Central memory CD8-positive, alpha-beta T cell (primary cell): ENCODE results near the gene SLC4A1.

ENCODE experiments used
- ATAC-seq: fragments of 150-1000 bp; cut with Tn5 transposase; replicated peaks from 2 replicates; pipeline ENCODE4 v1.10.0; 2022; ENCODE audit warnings: mild to moderate bottlenecking, moderate FRiP score, moderate number of reproducible peaks; ENCODE audit not compliant: poor library complexity, severe bottlenecking; ENCODE audit errors: extremely low read depth
- DNase-seq, 2 donors: peaks; one replicate each; pipeline ENCODE4 v3.0.0; 2021; ENCODE audit warnings: low spot score in 2 of 2
- H3K27ac Mint-ChIP-seq: one replicate; pipeline ENCODE4 v1.8.0; 2022; ENCODE audit warnings: low read depth, mild to moderate bottlenecking, moderate library complexity, mixed read lengths
- H3K27me3 Mint-ChIP-seq: one replicate; pipeline ENCODE4 v1.8.0; 2022; ENCODE audit warnings: mixed read lengths
- H3K36me3 Mint-ChIP-seq: one replicate; pipeline ENCODE4 v1.8.0; 2022; ENCODE audit warnings: mild to moderate bottlenecking, moderate library complexity, mixed read lengths; ENCODE audit not compliant: insufficient read depth
- H3K4me1 Mint-ChIP-seq: one replicate; pipeline ENCODE4 v1.8.0; 2022; ENCODE audit warnings: mixed read lengths
- H3K4me3 Mint-ChIP-seq: one replicate; pipeline ENCODE4 v1.8.0; 2022; ENCODE audit warnings: mild to moderate bottlenecking, moderate library complexity, mixed read lengths
- H3K9me3 Mint-ChIP-seq: one replicate; pipeline ENCODE4 v1.8.0; 2022; ENCODE audit warnings: mixed read lengths

SLC4A1 gene

DNA sequence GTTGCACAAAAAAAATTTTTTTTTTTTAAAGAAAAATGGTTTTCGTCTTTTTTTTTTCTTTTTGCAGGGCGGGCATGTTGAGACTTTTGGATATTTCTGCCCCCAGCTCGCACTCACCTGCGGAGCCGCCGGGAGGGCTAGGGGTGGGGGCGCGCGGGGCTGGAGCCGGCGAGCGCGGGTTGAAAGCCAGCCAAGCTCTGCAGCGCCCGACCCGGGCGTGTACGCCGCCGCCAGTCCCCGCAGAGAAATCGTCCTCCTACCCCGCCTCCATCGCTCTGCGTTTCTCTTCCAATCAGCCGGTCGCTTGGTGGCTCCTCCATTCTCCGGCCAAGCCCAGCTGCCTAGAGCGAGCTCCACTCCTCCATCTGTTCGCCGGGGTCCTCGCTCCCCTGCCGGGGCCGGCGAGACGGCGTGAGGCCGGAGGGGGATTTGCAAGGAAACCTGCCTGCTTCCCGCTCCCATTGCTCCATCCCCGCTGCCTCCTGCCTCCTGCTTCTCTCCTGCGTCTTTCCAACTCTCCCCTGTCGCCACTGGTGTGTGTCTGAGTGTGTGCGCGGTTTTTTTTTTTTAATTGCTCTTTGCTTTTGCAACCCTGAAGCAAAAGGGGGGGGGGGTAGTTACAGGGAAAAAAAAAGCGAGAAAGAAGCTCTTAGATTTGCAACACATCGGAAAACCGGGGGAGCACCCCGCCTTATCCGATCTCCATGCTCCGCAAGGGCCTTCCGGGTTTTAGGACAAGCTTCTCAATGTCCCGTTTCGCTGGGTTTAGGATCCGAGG lies 46.7 kb downstream of the SLC4A1 start:
- DNase-seq (peak; percentile 44 to 48), ATAC-seq (peak; percentile 20)
- peak overlapping the region; percentile 99 for H3K27ac Mint-ChIP-seq
- no peaks in the 10 kb centered on the region for H3K27me3 Mint-ChIP-seq
- peaks cover 35% of the 10 kb centered on the region for H3K4me1 Mint-ChIP-seq
- H3K9me3 Mint-ChIP-seq, result no peaks in the 10 kb centered on the region
- H3K4me3 Mint-ChIP-seq, result peak overlapping the region; percentile 96
- peaks cover 37% of the 10 kb centered on the region for H3K36me3 Mint-ChIP-seq

DNA sequence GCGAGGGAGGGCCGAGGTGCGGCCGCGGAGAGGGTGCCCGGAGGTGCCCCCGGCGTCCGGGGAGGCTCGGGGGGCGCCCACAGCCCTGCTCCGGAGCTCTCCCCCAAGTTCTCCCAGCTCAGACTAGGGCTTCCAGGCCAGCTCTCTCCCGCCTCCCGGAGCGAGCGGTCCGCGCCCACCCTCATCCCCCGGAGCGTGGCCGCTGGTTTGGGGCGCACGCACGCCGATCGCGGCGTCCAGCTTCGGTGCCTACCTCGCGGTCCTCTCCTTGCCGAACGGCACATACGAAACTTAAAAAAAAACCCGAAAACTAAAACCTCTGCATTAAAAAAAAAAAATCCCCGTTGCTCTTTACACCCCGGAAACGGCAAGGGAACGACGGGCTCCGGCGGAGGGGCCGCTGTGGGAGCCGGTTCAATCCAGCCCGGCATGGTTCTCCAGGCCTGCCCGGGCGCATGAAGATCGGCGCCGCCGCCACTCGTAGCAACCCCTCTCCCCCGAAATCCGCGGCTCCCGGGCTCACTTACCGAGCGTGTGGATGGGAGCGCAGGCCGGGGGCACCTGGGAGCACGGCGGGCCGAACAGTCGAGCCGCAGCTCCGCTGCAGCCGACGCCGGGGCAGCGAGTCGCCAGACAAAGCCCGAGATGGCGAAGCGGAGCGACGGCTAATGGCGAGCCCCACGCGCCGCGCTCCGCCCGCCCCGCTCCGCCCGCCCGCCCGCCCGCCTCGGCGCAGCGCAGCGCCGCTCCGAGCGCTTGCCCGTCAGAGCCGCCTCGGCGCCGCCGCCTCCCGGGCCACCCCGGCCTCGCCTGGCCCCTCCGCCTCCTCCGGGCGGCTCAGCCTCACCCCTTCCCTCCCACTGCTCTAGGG lies 47.5 kb downstream of the SLC4A1 start:
- H3K4me3 Mint-ChIP-seq, result peak overlapping the region; percentile 96
- peaks cover 43% of the 10 kb centered on the region for H3K36me3 Mint-ChIP-seq
- H3K27me3 Mint-ChIP-seq, result no peaks in the 10 kb centered on the region
- peak; percentile 38 to 51 for DNase-seq
- H3K27ac Mint-ChIP-seq, result peak overlapping the region; percentile 99
- H3K9me3 Mint-ChIP-seq, result no peaks in the 10 kb centered on the region
- H3K4me1 Mint-ChIP-seq, result peaks cover 43% of the 10 kb centered on the region
- peak; percentile 41 for ATAC-seq

DNA sequence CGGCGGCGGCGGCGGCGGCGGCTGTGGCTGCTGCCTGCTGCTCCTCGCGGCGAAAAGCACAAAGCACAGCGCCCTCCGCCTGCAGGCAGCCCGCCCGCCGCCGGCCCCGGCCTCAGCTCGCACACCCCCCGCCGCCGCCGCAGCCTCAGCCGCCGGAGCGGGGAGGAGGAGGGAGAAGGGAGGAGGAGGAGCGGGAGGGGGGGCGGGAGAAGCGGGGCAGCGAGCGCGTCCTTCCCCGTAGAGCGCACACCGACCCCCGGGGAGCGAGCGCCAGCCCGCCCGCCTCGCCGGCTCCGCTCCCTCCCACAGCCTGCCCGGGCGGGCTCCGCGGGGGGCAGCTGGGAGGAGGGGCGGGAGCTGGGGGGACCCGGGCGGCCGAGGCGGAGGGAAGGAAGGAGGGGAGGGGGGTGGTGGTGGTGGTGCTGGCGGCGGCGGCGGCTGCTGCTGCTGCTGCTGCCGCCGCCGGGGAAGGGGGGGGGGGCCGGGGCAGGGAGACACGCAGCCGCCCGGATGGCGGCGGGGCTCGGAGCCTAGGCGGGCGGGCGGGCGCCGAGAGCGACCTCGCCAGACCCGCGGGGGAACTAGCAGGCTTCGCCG lies 48.2 kb downstream of the SLC4A1 start, which contains the start of gene UBTF:
TSS of gene UBTF (minus strand) at position 60 of the 597 bp plus-strand sequence. CDS start 1,446 bp downstream, outside the sequence.
- DNase-seq, result peak in 1 of 2 donors; percentile 63
- Mint-ChIP-seq H3K4me3 (peak within 1 kb of the TSS; percentile 96), H3K4me1 (peaks cover 51% of the 10 kb centered on the region), H3K27me3 (no peaks in the 10 kb centered on the region), H3K27ac (peak within 1 kb of the TSS; percentile 99), H3K9me3 (no peaks in the 10 kb centered on the region), H3K36me3 (peaks cover 48% of the 10 kb centered on the region)
- peak; percentile 33 for ATAC-seq

DNA sequence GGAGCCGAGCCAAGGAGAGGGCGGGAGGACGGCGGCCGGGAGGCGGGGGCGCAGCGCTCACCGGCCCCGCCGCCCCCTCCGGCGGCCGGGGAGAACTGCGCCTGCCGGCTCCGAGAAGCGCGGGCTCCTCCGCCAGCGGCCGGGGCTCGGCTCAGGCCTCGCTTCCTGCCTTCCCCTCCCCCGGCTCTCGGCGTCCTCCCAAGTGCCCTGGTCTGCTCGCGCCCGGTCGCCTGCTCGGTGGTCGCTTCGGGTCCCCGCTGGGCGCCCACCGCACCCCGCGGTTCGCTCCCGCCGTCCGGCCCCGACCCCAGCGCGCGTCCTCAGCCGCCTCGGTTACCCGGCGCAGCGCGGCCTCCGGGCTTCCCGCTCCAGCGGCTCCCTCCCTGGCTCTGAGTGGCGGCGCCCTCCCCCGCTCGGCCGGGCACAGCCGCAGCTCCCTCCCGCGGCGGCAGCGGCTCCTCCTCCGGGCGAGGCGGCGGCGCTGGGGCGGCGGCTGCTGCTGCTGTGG lies 48.8 kb downstream of the SLC4A1 start:
- peak overlapping the region; percentile 13 for H3K4me3 Mint-ChIP-seq
- peaks cover 50% of the 10 kb centered on the region for H3K36me3 Mint-ChIP-seq
- H3K27me3 Mint-ChIP-seq, result no peaks in the 10 kb centered on the region
- H3K27ac Mint-ChIP-seq, result no peak overlapping the region
- H3K4me1 Mint-ChIP-seq, result peaks cover 55% of the 10 kb centered on the region
- peak; percentile 49 for ATAC-seq
- DNase-seq, result peak; percentile 62 to 63
- no peaks in the 10 kb centered on the region for H3K9me3 Mint-ChIP-seq

DNA sequence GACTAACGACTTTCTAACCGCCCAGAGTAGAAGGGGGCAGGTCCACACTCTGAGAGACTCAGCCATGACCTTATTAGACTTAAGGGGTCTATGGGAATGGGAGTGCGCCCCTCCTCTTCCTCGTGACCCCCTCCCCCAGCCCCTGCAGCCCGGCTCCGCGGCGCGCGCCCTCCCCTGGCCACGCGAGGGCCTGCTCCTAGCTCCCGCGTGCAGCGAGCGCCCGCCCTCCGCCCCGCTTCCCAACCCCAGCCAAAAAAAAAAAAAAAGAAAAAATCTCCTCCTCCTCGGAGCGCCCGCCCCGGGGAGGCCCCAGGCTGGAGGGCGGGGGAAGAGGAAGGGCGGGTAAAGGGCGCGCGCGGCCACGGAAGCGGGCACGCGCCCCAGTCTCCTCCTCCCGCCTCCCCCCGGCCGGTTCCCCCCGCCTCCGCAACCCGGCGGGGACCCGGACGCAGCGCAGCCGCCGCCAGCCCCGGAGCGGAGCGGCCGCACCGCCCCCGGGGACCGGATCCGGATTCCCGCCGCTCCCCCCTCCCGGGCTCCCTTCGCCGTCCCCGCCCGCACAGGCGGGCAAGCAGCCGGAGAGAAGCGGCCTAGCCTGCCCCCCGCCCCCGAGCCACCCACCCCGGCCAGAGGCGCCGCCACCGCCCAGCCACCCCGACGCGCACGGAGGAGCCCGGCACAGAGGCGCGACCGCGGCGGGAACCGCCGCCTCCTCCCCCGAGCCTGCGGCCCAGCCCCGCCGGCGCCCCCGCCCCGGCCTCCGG lies 49.4 kb downstream of the SLC4A1 start:
- Mint-ChIP-seq H3K4me3 (peak overlapping the region; percentile 64), H3K4me1 (peaks cover 62% of the 10 kb centered on the region), H3K27me3 (no peaks in the 10 kb centered on the region), H3K36me3 (peaks cover 54% of the 10 kb centered on the region), H3K27ac (peak overlapping the region; percentile 78), H3K9me3 (no peaks in the 10 kb centered on the region)
- DNase-seq, result peak; percentile 72 to 82
- ATAC-seq, result peak; percentile 42

DNA sequence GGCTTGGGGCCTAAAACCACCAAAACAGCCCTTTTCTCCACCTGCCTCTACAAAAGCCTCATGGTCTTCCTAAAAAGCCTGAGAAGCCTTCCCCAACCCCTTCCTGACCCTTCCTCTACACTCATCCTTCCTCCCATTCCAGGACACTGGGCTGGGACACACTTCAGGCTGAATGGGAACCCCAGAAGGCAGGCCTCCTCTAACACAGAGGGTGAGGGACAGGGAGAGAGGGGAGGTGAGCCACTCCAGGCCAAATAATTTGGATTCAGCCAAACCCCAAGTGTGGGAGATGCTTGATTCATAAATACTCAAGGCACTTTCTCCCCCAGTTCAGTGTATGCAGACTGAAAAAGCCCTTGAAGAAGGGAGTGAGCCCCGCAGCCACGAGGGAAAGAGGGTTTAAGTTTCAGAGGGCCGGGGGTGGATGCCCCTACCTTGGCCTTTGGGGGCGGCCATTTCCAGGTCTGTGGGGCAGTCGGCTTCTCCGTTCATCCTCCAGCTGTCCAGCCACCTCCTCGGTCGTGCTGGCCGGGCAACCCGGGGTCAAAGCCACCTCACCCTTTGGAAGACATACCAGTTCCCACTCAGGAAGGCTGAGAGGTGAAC lies 50.1 kb downstream of the SLC4A1 start:
- H3K4me3 Mint-ChIP-seq, result peak overlapping the region; percentile 64
- peaks cover 65% of the 10 kb centered on the region for H3K4me1 Mint-ChIP-seq
- no peaks in the 10 kb centered on the region for H3K27me3 Mint-ChIP-seq
- H3K27ac Mint-ChIP-seq, result peak overlapping the region; percentile 78
- peaks cover 60% of the 10 kb centered on the region for H3K36me3 Mint-ChIP-seq
- no peak for ATAC-seq
- no peak for DNase-seq
- no peaks in the 10 kb centered on the region for H3K9me3 Mint-ChIP-seq

DNA sequence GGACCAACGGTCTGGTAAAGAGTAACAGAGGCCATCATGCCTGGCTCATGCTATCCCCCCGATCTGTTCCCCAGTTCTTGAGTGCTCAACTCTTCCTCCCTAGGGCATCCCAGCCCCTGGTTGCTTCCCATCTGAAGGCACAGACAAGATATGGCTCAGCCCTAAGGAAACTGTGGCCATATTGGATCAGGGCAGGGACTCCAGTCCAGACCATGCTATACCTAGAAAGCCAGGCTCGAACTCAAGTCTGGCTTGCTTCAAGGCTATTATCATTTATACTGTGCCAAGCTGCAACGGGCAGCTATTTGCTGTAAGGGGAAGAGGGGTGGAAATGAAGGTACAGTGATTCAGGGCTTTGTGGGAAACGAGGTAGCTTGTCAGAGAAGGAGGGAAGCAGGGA lies 51.2 kb downstream of the SLC4A1 start:
- peak overlapping the region; percentile 13 for H3K27ac Mint-ChIP-seq
- no peaks in the 10 kb centered on the region for H3K9me3 Mint-ChIP-seq
- ATAC-seq (no peak), DNase-seq (no peak)
- peak overlapping the region; percentile 64 for H3K4me3 Mint-ChIP-seq
- H3K36me3 Mint-ChIP-seq, result peaks cover 58% of the 10 kb centered on the region
- H3K4me1 Mint-ChIP-seq, result peaks cover 54% of the 10 kb centered on the region
- no peaks in the 10 kb centered on the region for H3K27me3 Mint-ChIP-seq

DNA sequence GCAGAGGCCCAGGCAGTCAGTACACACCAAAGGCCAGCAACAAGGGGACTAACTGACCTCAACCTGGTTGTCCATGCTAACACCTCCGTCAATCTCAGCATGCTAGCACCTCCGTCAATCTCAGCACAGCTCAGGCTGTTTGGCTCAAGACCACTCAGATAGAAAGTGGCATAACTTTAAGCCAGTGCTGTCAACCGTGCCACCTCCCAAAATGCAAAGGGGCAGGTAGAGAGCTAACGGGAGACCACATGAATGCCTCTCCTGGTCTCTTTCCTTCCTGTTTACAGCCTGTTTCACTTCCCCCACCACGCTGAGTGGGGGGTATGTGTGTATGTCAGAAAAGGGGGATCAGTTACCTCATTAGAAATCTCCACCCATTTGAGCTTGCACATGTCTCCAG lies 51.8 kb downstream of the SLC4A1 start:
- H3K4me3 Mint-ChIP-seq, result peak overlapping the region; percentile 64
- peak overlapping the region; percentile 13 for H3K27ac Mint-ChIP-seq
- H3K36me3 Mint-ChIP-seq, result peaks cover 59% of the 10 kb centered on the region
- no peak for ATAC-seq
- H3K27me3 Mint-ChIP-seq, result no peaks in the 10 kb centered on the region
- peaks cover 48% of the 10 kb centered on the region for H3K4me1 Mint-ChIP-seq
- no peaks in the 10 kb centered on the region for H3K9me3 Mint-ChIP-seq
- DNase-seq, result no peak

DNA sequence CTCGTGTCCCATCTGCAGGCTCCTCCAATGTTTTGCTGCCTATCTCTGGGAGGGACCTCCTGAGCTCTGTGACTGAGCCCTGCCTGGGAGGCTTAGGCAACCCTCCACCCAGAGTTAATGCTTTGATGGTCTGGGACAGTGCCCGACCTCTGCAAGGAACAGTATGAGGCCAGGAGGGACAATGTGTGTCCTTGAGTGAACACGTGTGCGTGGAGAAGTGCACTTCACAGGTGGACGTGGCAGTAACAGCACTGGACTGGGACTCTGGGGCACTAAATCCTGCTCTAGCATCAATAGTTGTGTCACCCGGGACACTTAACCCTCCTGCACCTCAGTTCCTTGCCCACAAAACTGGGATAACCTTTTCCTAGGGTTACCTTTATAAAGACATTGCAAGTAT lies 53.0 kb downstream of the SLC4A1 start:
- Mint-ChIP-seq H3K27me3 (no peaks in the 10 kb centered on the region), H3K4me1 (peaks cover 52% of the 10 kb centered on the region), H3K36me3 (peaks cover 56% of the 10 kb centered on the region), H3K4me3 (peak overlapping the region; percentile 4), H3K9me3 (no peaks in the 10 kb centered on the region), H3K27ac (no peak overlapping the region)
- ATAC-seq (no peak), DNase-seq (no peak)

DNA sequence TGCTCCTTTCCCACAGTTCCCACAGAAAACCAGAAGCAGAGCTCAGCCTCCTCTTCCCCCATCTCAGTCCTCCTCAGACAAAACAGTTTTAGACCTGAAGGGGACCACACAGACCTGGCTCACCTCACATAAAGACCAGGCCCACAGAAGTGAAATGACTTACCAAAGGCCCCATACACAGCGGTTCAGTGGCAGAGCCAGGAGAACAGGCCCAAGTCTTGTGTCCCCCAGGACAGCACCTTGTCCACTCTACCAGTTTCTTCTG lies 53.8 kb downstream of the SLC4A1 start:
- ATAC-seq (no peak), DNase-seq (no peak)
- peaks cover 59% of the 10 kb centered on the region for H3K36me3 Mint-ChIP-seq
- H3K27me3 Mint-ChIP-seq, result no peaks in the 10 kb centered on the region
- H3K9me3 Mint-ChIP-seq, result no peaks in the 10 kb centered on the region
- H3K27ac Mint-ChIP-seq, result peak overlapping the region; percentile 88
- peak overlapping the region; percentile 2 for H3K4me3 Mint-ChIP-seq
- peaks cover 54% of the 10 kb centered on the region for H3K4me1 Mint-ChIP-seq

DNA sequence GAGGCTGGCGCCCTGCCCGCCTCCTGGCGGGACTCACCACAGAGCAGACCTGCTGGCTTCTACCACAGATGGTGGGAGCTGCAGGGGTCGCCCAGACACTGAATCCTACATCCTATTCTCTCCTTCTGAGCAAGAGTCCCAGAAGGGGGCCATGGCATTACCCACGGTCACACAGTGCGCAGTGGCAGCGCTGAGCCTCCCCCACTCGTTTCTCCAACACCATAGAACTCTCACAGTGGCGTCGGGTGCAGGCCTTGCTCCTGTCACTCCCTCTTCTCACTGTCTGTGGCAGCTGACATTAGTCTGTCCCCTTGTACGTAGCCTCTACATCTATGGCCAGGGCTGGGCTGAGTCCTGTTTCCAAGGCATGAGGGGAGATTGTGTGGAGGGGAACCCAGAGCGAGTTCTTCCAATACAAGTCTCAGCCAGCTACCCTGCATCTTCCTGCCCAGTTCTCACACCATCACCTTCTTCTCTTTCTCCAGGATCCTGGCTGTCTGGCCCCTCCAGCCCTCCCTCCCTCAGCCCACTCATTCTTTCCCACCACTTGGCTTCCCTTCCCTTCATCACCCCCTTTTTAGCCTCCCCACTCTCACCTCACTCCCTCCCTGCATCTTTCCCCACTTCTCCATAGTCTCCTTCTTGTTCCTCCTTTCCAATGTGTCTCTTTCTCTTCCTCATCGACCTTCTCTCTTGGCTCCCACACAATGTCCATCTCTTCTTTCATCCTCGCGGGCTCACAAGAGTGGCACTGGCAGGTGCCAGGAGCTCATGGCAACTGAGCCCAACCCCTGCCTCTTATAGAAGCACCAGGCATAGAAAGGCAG lies 54.3 kb downstream of the SLC4A1 start:
- H3K36me3 Mint-ChIP-seq, result peaks cover 63% of the 10 kb centered on the region

More for the DNA sequence above, 54.3 kb downstream of the SLC4A1 start:
- H3K27me3 Mint-ChIP-seq, result no peaks in the 10 kb centered on the region
- peaks cover 55% of the 10 kb centered on the region for H3K4me1 Mint-ChIP-seq
- peak overlapping the region; percentile 88 for H3K27ac Mint-ChIP-seq
- peak overlapping the region; percentile 2 for H3K4me3 Mint-ChIP-seq
- H3K9me3 Mint-ChIP-seq, result no peaks in the 10 kb centered on the region
- no peak for ATAC-seq
- no peak for DNase-seq
